ENCODE results near the gene ZNF408. TPM values are rescaled to one million over a fixed set of nuclear protein-coding genes. Genes with fewer than 3 reads are reported as not detected.

ZNF408 gene
- total RNA-seq, 1 donor from 2014 or later = 9.3 TPM

GRCh38 chr11:46747150-46747549 is 46.3 kb downstream of the ZNF408 start:
- H3K36me3 ChIP-seq = peaks cover 95% of the 10 kb centered on the region
- ATAC-seq (no peak), DNase-seq (no peak)
- TF ChIP-seq CTCF (IDR thresholded peaks at IDR 0.05) = no peak
- no peak overlapping the region for H3K4me3 ChIP-seq
- H3K27me3 ChIP-seq = no peaks in the 10 kb centered on the region
- intact Hi-C loops (cut with DNase I) = no loop called here
- no peak overlapping the region for H3K27ac ChIP-seq
- H3K9me3 ChIP-seq = no peaks in the 10 kb centered on the region
- no peaks in the 10 kb centered on the region for H3K4me1 ChIP-seq

Small RNA genes lying within 50 kb of the gene (microRNA-seq; reads per million reads assigned to microRNA genes)
- gene MIR5582 (ENCODE audit: borderline microRNAs expressed) = not detected

Other genes with a start within 250 kb of the ZNF408 start
- gene AMBRA1, start 107.0 kb upstream of the ZNF408 start, total RNA-seq = 33.9 TPM
- 5.2 TPM for gene HARBI1, start 83.8 kb upstream of the ZNF408 start, total RNA-seq
- 61.1 TPM for gene ATG13, start 83.5 kb upstream of the ZNF408 start, total RNA-seq
- 62.8 TPM for gene ARHGAP1, start 412 bp upstream of the ZNF408 start, total RNA-seq
- not detected for gene F2, start 18.2 kb downstream of the ZNF408 start, total RNA-seq
- 56.3 TPM for gene CKAP5, start 145.2 kb downstream of the ZNF408 start, total RNA-seq
- 14.0 TPM for gene LRP4, start 217.5 kb downstream of the ZNF408 start, total RNA-seq
- gene CSTPP1, start 235.7 kb downstream of the ZNF408 start, total RNA-seq = 26.2 TPM

Measured in upper lobe of right lung (tissue), 1 donor.